Thyroid gland (tissue), 4 donors: Measurements from ENCODE around the gene PAK6. TPM values are rescaled to one million over a fixed set of nuclear protein-coding genes. Genes with fewer than 3 reads are reported as not detected.
A peak's percentile ranks its signal among the peaks of the same experiment; 100 is the strongest.

Experiments
- DNase-seq, 2 donors: peaks; one replicate each; pipeline ENCODE4 v3.0.0-alpha.2; 2019
- H3K27ac ChIP-seq, 3 donors: fragments of 200-600 bp; sonication (generic); 1 replicate in 2 of 3; 2 replicates in 1 of 3; pipeline ENCODE4 v1.5.1; 2016 to 2019; ENCODE audit warnings: mild to moderate bottlenecking in 1 of 3, moderate library complexity in 1 of 3
- H3K27me3 ChIP-seq: fragments of 200-600 bp; sonication (generic); one replicate; pipeline ENCODE4 v1.5.1; 2019
- H3K36me3 ChIP-seq, 2 donors: fragments of 200-600 bp; sonication (generic); one replicate each; pipeline ENCODE4 v1.5.1; 2016 to 2019
- H3K4me1 ChIP-seq, 2 donors: fragments of 200-600 bp; sonication (generic); one replicate each; pipeline ENCODE4 v1.5.1; 2017 to 2019
- H3K4me3 ChIP-seq, 3 donors: fragments of 200-600 bp; sonication (generic); replicated peaks in 1 of 3; 1 replicate in 2 of 3; 2 replicates in 1 of 3; pipeline ENCODE4 v1.5.1; 2016; ENCODE audit warnings: mild to moderate bottlenecking in 1 of 3
- H3K9me3 ChIP-seq: fragments of 200-600 bp; sonication (generic); one replicate; pipeline ENCODE4 v1.5.1; 2017
- CTCF ChIP-seq, 6 experiments: fragments of 200-600 bp in 3 of 6; fragments of 450-650 bp in 3 of 6; sonication (generic) in 3 of 6; IDR thresholded peaks; one replicate each; pipeline ENCODE4 v1.5.1; 2016 to 2019; ENCODE audit warnings: antibody characterized with exemption in 6 of 6, mild to moderate bottlenecking in 2 of 6, inconsistent platforms in 1 of 6, moderate library complexity in 1 of 6
- POLR2A ChIP-seq, 2 donors: fragments of 450-650 bp; IDR thresholded peaks; one replicate each; pipeline ENCODE4 v1.6.1; 2017; ENCODE audit warnings: antibody characterized with exemption in 2 of 2, mild to moderate bottlenecking in 2 of 2, moderate library complexity in 1 of 2
- WGBS, 2 donors: methylation state at CpG; one replicate each; pipeline ENCODE4 v1.1.5; 2017; 5-methylcytosine and 5-hydroxymethylcytosine counted together
- intact Hi-C: fragments of 100-400 bp; cut with DNase I; formaldehyde crosslinking; loops from one replicate; pipeline ENCODE4 v1.15.1; 2023
- total RNA-seq, 4 donors: library from RNA; depleted of rRNA; stranded (reverse); fragments of >200 nt; gene quantifications; one replicate each; pipeline ENCODE4 v1.2.3, GENCODE V29; 2016

The PAK6 gene
- total RNA-seq, 4 donors from 2014 or later = 33.9 to 63.4 (median 43.9) TPM

- no peak for DNase-seq
- H3K9me3 ChIP-seq = no peaks in the 10 kb centered on the region
- intact Hi-C loops = loop anchor here (2.0 to 5.0 kb wide), 2 partner anchors 53 to 225 kb away; no protein-coding TSS in a partner anchor
- H3K4me1 ChIP-seq = peaks cover 0 to 17% of the 10 kb centered on the region in 2 donors
- H3K27me3 ChIP-seq = no peaks in the 10 kb centered on the region
- no peak overlapping the region for H3K27ac ChIP-seq
- H3K36me3 ChIP-seq = peaks cover 3 to 6% of the 10 kb centered on the region in 2 donors
- WGBS, 2 donors = 84 to 92% methylated on average over 13 to 24 of the region's 25 CpGs
- no peak for TF ChIP-seq POLR2A (IDR thresholded peaks at IDR 0.05)
- no peak for TF ChIP-seq CTCF (IDR thresholded peaks at IDR 0.05)
- H3K4me3 ChIP-seq = no peak overlapping the region
These were observed 33.0 kb downstream of the PAK6 start for GRCh38 chr15:40271685-40272484.

- peaks cover 3 to 6% of the 10 kb centered on the region in 2 donors for H3K36me3 ChIP-seq
- no peak overlapping the region for H3K4me3 ChIP-seq
- WGBS, 2 donors = 77 to 83% methylated on average over 13 to 16 of the region's 20 CpGs
- H3K27ac ChIP-seq = no peak overlapping the region
- no peaks in the 10 kb centered on the region for H3K9me3 ChIP-seq
- H3K27me3 ChIP-seq = no peaks in the 10 kb centered on the region
- TF ChIP-seq CTCF (IDR thresholded peaks at IDR 0.05) (peak in 1 of 6 experiments; percentile 40), POLR2A (IDR thresholded peaks at IDR 0.05) (no peak)
- intact Hi-C loops = loop anchor here (2.0 to 5.0 kb wide), 2 partner anchors 54 to 225 kb away; no protein-coding TSS in a partner anchor
- peaks cover 0 to 11% of the 10 kb centered on the region in 2 donors for H3K4me1 ChIP-seq
- peak in 1 of 2 donors; percentile 46 for DNase-seq
These were observed 33.7 kb downstream of the PAK6 start for GRCh38 chr15:40272485-40273056.

- no peak for DNase-seq
- intact Hi-C loops = loop anchor here (2.0 to 5.0 kb wide), 2 partner anchors 55 to 226 kb away; no protein-coding TSS in a partner anchor
- no peaks in the 10 kb centered on the region for H3K9me3 ChIP-seq
- H3K27ac ChIP-seq = no peak overlapping the region
- 87 to 94% methylated on average over 8 to 9 of the region's 9 CpGs for WGBS, 2 donors
- no peak for TF ChIP-seq POLR2A (IDR thresholded peaks at IDR 0.05)
- no peak for TF ChIP-seq CTCF (IDR thresholded peaks at IDR 0.05)
- H3K27me3 ChIP-seq = no peaks in the 10 kb centered on the region
- H3K4me3 ChIP-seq = no peak overlapping the region
- H3K36me3 ChIP-seq = peaks cover 3 to 6% of the 10 kb centered on the region in 2 donors
- peaks cover 0 to 19% of the 10 kb centered on the region in 2 donors for H3K4me1 ChIP-seq
These were observed 34.6 kb downstream of the PAK6 start for GRCh38 chr15:40273428-40273827.

GRCh38 chr15:40274350-40275274 is 35.7 kb downstream of the PAK6 start:
- peaks cover 3 to 6% of the 10 kb centered on the region in 2 donors for H3K36me3 ChIP-seq
- H3K9me3 ChIP-seq = no peaks in the 10 kb centered on the region
- H3K27ac ChIP-seq = no peak overlapping the region
- DNase-seq = peak; percentile 73 to 84
- peaks cover 7 to 31% of the 10 kb centered on the region in 2 donors for H3K4me1 ChIP-seq
- H3K4me3 ChIP-seq = no peak overlapping the region
- no peaks in the 10 kb centered on the region for H3K27me3 ChIP-seq
- peak; percentile 99 to 100 (median 100) for TF ChIP-seq CTCF (IDR thresholded peaks at IDR 0.05)
- TF ChIP-seq POLR2A (IDR thresholded peaks at IDR 0.05) = no peak
- 42 to 44% methylated on average over 19 to 20 of the region's 26 CpGs for WGBS, 2 donors
- intact Hi-C loops = loop anchor here (5.0 kb wide), 1 partner anchor 227 kb away; no protein-coding TSS in a partner anchor
